Lung (tissue), 12 donors: ENCODE data around the gene EYS. TPM values are rescaled to one million over a fixed set of nuclear protein-coding genes. Genes with fewer than 3 reads are reported as not detected.

Experiments
- ATAC-seq: fragments of 200-7000 bp; cut with Tn5 transposase; one replicate; pipeline ENCODE4 v1.9.1; 2020; ENCODE audit warnings: moderate number of reproducible peaks; ENCODE audit not compliant: insufficient read depth, low FRiP score
- DNase-seq, 3 donors: peaks; one replicate each; pipeline ENCODE4 v3.0.0-alpha.2; 2013 to 2017
- H3K27ac ChIP-seq, 2 donors: one replicate each; pipeline ENCODE4 v1.5.1; 2013; ENCODE audit warnings: mild to moderate bottlenecking in 2 of 2, moderate library complexity in 2 of 2, control low read depth in 1 of 2, inconsistent platforms in 1 of 2, low read depth in 1 of 2, low read length in 1 of 2
- H3K27me3 ChIP-seq, 3 donors: one replicate each; pipeline ENCODE4 v1.5.1; 2013; ENCODE audit warnings: low read length in 2 of 3; ENCODE audit not compliant: control insufficient read depth in 3 of 3, insufficient read depth in 3 of 3
- H3K36me3 ChIP-seq, 4 donors: one replicate each; pipeline ENCODE4 v1.5.1; 2013; ENCODE audit warnings: low read length in 4 of 4, mild to moderate bottlenecking in 1 of 4, moderate library complexity in 1 of 4; ENCODE audit not compliant: control insufficient read depth in 4 of 4, insufficient read depth in 4 of 4
- H3K4me1 ChIP-seq, 5 donors: one replicate each; pipeline ENCODE4 v1.5.1; 2013; ENCODE audit warnings: low read length in 5 of 5, mild to moderate bottlenecking in 2 of 5, moderate library complexity in 1 of 5; ENCODE audit not compliant: control insufficient read depth in 5 of 5, insufficient read depth in 5 of 5
- H3K4me3 ChIP-seq: one replicate; pipeline ENCODE4 v1.5.1; 2013; ENCODE audit warnings: mild to moderate bottlenecking, control low read depth, moderate library complexity
- H3K9ac ChIP-seq, 2 donors: one replicate each; pipeline ENCODE4 v1.5.1; 2013; ENCODE audit warnings: low read length in 2 of 2, control low read depth in 1 of 2; ENCODE audit not compliant: insufficient read depth in 1 of 2
- H3K9me3 ChIP-seq, 4 donors: one replicate each; pipeline ENCODE4 v1.5.1; 2013; ENCODE audit warnings: low read length in 3 of 4, mild to moderate bottlenecking in 1 of 4, moderate library complexity in 1 of 4; ENCODE audit not compliant: control insufficient read depth in 4 of 4, insufficient read depth in 3 of 4
- CTCF ChIP-seq: IDR thresholded peaks from 2 replicates; pipeline ENCODE4 v1.5.1; 2012; ENCODE audit warnings: mild to moderate bottlenecking; ENCODE audit errors: control extremely low read depth, extremely low read depth
- WGBS, 2 donors: extraction: QIAGEN DNeasy Blood & Tissue Kit; methylation state at CpG; one replicate each; pipeline ENCODE4 v1.1.7; 2013; 5-methylcytosine and 5-hydroxymethylcytosine counted together
- polyA plus RNA-seq, 2 donors: library from polyadenylated mRNA; stranded (reverse); fragments of 200-250 nt; gene quantifications; one replicate each; pipeline ENCODE4 v1.2.1, GENCODE V29; 2013
- total RNA-seq, 2 donors: library from RNA; depleted of rRNA in 1 of 2; stranded (reverse); fragments of >200 nt in 1 of 2; gene quantifications; one replicate each; pipeline ENCODE4 v1.2.1, GENCODE V29; 2014 to 2021
- donor health status: control.
- donor health status: control.
- donor health status: Bipolar disorder and iron deficiency.
- donor health status: healthy.
- donor health status: DM: yes; HTN: yes; CAD: no.

EYS gene
- total and polyA plus RNA-seq, 4 donors, result 0.06 to 0.34 (median 0.12) TPM

- no peaks in the 10 kb centered on the region for H3K4me1 ChIP-seq
- no peak overlapping the region for H3K9ac ChIP-seq
- DNase-seq (no peak), ATAC-seq (no peak)
- no peaks in the 10 kb centered on the region for H3K27me3 ChIP-seq
- H3K4me3 ChIP-seq, result no peak overlapping the region
- WGBS, 2 donors, result 68% methylated on average over 9 of the region's 9 CpGs
- H3K9me3 ChIP-seq, result no peaks in the 10 kb centered on the region
- no peak for TF ChIP-seq CTCF
- no peak overlapping the region for H3K27ac ChIP-seq
- H3K36me3 ChIP-seq, result no peaks in the 10 kb centered on the region
Measured at GRCh38 chr6:63799813-63800212, 1907.2 kb downstream of the EYS start.

GRCh38 chr6:63799313-63799712, 1907.7 kb downstream of the EYS start:
- ATAC-seq (no peak), DNase-seq (no peak)
- WGBS, 2 donors, result 82 to 96% methylated on average over 1 of the region's 1 CpG
- no peaks in the 10 kb centered on the region for H3K4me1 ChIP-seq
- H3K27ac ChIP-seq, result no peak overlapping the region
- no peak overlapping the region for H3K9ac ChIP-seq
- no peak for TF ChIP-seq CTCF
- no peaks in the 10 kb centered on the region for H3K9me3 ChIP-seq
- no peaks in the 10 kb centered on the region for H3K36me3 ChIP-seq
- H3K4me3 ChIP-seq, result no peak overlapping the region
- no peaks in the 10 kb centered on the region for H3K27me3 ChIP-seq

GRCh38 chr6:63798378-63798777, 1908.6 kb downstream of the EYS start:
- no peak for TF ChIP-seq CTCF
- no peak for DNase-seq
- Histone ChIP-seq H3K9ac (no peak overlapping the region), H3K27ac (no peak overlapping the region), H3K4me3 (no peak overlapping the region), H3K36me3 (no peaks in the 10 kb centered on the region), H3K4me1 (no peaks in the 10 kb centered on the region), H3K27me3 (no peaks in the 10 kb centered on the region), H3K9me3 (no peaks in the 10 kb centered on the region)
- ATAC-seq, result no peak

GRCh38 chr6:63797721-63798120, 1909.3 kb downstream of the EYS start:
- Histone ChIP-seq H3K9me3 (no peaks in the 10 kb centered on the region), H3K4me3 (no peak overlapping the region), H3K27ac (no peak overlapping the region), H3K4me1 (no peaks in the 10 kb centered on the region), H3K36me3 (no peaks in the 10 kb centered on the region), H3K9ac (no peak overlapping the region), H3K27me3 (no peaks in the 10 kb centered on the region)
- no peak for ATAC-seq
- no peak for TF ChIP-seq CTCF
- no peak for DNase-seq
